ENCODE measurements around the gene RNF151.

The RNF151 gene

GRCh38 chr16:1958715-1959268 lies 7.9 kb upstream of the RNF151 start:
- DNase-seq: no peak
- peak overlapping the region; percentile 89 for H2AFZ ChIP-seq (ENCODE audit: insufficient read depth, low read length, poor library complexity)
- no peak overlapping the region for H3K23ac ChIP-seq (ENCODE audit: low read length)
- no peak overlapping the region for H3K4me3 ChIP-seq (ENCODE audit: low read depth, low read length)
- WGBS (ENCODE audit: extremely low coverage, insufficient coverage, insufficient read length): no CpG with 5 or more reads among the region's 14 CpGs
- no peaks in the 10 kb centered on the region for H3K27me3 ChIP-seq (ENCODE audit: insufficient read depth, low read length)
- no peaks in the 10 kb centered on the region for H3K9me3 ChIP-seq (ENCODE audit: insufficient read depth, low read depth, low read length)
- H2AK5ac ChIP-seq (ENCODE audit: low read length): peak overlapping the region; percentile 11
- peak overlapping the region; percentile 71 for H4K12ac ChIP-seq (ENCODE audit: low read depth, low read length)
- H2BK12ac ChIP-seq (ENCODE audit: low read length): peak overlapping the region; percentile 20
- H4K8ac ChIP-seq (ENCODE audit: low read depth, low read length): peak overlapping the region; percentile 78
- no peak overlapping the region for H3K18ac ChIP-seq (ENCODE audit: low read length)
- H3K14ac ChIP-seq (ENCODE audit: low read length): no peak overlapping the region
- peak overlapping the region; percentile 75 for H3K9ac ChIP-seq (ENCODE audit: low read length)
- peak overlapping the region; percentile 95 for H3K4me2 ChIP-seq (ENCODE audit: low read length)
- peaks cover 21 to 27% of the 10 kb centered on the region in 2 experiments for H3K36me3 ChIP-seq (ENCODE audit: control insufficient read depth in 1 of 2, insufficient read depth in 2 of 2, low read length in 2 of 2)
- no peak overlapping the region for H3K27ac ChIP-seq (ENCODE audit: low read depth, low read length)
- peaks cover 8% of the 10 kb centered on the region for H3K79me1 ChIP-seq (ENCODE audit: low read length)
- H3K4ac ChIP-seq (ENCODE audit: low read depth, low read length): peak overlapping the region; percentile 53
- H4K91ac ChIP-seq (ENCODE audit: low read depth, low read length): peak overlapping the region; percentile 40
- H3K4me1 ChIP-seq (ENCODE audit: control insufficient read depth in 1 of 2, insufficient read depth in 2 of 2, low read length in 2 of 2): peaks cover 0 to 10% of the 10 kb centered on the region in 2 experiments
- no peak overlapping the region for H2BK5ac ChIP-seq (ENCODE audit: low read depth, low read length, poor library complexity)
- peak overlapping the region; percentile 17 for H2BK120ac ChIP-seq (ENCODE audit: insufficient read depth, low read length, poor library complexity)
- peaks cover 11% of the 10 kb centered on the region for H3K79me2 ChIP-seq (ENCODE audit: control insufficient read depth, insufficient read depth, low read length, poor library complexity)

GRCh38 chr16:1959269-1960039 lies 7.2 kb upstream of the RNF151 start, which contains the start of gene NDUFB10:
Gene NDUFB10, plus strand, starts transcription at chr16:1959538. Its CDS starts 87 bp downstream, at chr16:1959625.
- Histone ChIP-seq H4K91ac (ENCODE audit: low read depth, low read length) (peak within 1 kb of the TSS; percentile 81), H2AK5ac (ENCODE audit: low read length) (peak within 1 kb of the TSS; percentile 49), H3K4ac (ENCODE audit: low read depth, low read length) (peak within 1 kb of the TSS; percentile 59), H3K4me3 (ENCODE audit: low read depth, low read length) (peak within 1 kb of the TSS; percentile 99), H3K9ac (ENCODE audit: low read length) (peak within 1 kb of the TSS; percentile 99), H4K8ac (ENCODE audit: low read depth, low read length) (peak within 1 kb of the TSS; percentile 100), H3K27me3 (ENCODE audit: insufficient read depth, low read length) (no peaks in the 10 kb centered on the region), H2BK5ac (ENCODE audit: low read depth, low read length, poor library complexity) (peak within 1 kb of the TSS; percentile 8), H3K36me3 (ENCODE audit: control insufficient read depth in 1 of 2, insufficient read depth in 2 of 2, low read length in 2 of 2) (peaks cover 23 to 28% of the 10 kb centered on the region in 2 experiments), H3K18ac (ENCODE audit: low read length) (peak within 1 kb of the TSS; percentile 93), H3K27ac (ENCODE audit: low read depth, low read length) (no peak within 1 kb of the TSS), H3K79me1 (ENCODE audit: low read length) (peaks cover 10% of the 10 kb centered on the region), H3K4me1 (ENCODE audit: control insufficient read depth in 1 of 2, insufficient read depth in 2 of 2, low read length in 2 of 2) (peaks cover 0 to 10% of the 10 kb centered on the region in 2 experiments), H3K14ac (ENCODE audit: low read length) (peak within 1 kb of the TSS; percentile 78), H3K9me3 (ENCODE audit: insufficient read depth, low read depth, low read length) (no peaks in the 10 kb centered on the region), H3K4me2 (ENCODE audit: low read length) (peak within 1 kb of the TSS; percentile 95), H4K12ac (ENCODE audit: low read depth, low read length) (peak within 1 kb of the TSS; percentile 82), H3K79me2 (ENCODE audit: control insufficient read depth, insufficient read depth, low read length, poor library complexity) (peaks cover 18% of the 10 kb centered on the region), H2BK120ac (ENCODE audit: insufficient read depth, low read length, poor library complexity) (peak within 1 kb of the TSS; percentile 17), H2AFZ (ENCODE audit: insufficient read depth, low read length, poor library complexity) (peak within 1 kb of the TSS; percentile 99), H2BK12ac (ENCODE audit: low read length) (peak within 1 kb of the TSS; percentile 20), H3K23ac (ENCODE audit: low read length) (no peak within 1 kb of the TSS)
- no CpG with 5 or more reads among the region's 79 CpGs for WGBS (ENCODE audit: extremely low coverage, insufficient coverage, insufficient read length)
- DNase-seq: peak; percentile 89 to 97

- H3K27me3 ChIP-seq (ENCODE audit: insufficient read depth, low read length): no peaks in the 10 kb centered on the region
- H2AK5ac ChIP-seq (ENCODE audit: low read length): no peak overlapping the region
- no CpG with 5 or more reads among the region's 20 CpGs for WGBS (ENCODE audit: extremely low coverage, insufficient coverage, insufficient read length)
- H3K4ac ChIP-seq (ENCODE audit: low read depth, low read length): no peak overlapping the region
- H3K9me3 ChIP-seq (ENCODE audit: insufficient read depth, low read depth, low read length): no peaks in the 10 kb centered on the region
- peaks cover 16% of the 10 kb centered on the region for H3K79me1 ChIP-seq (ENCODE audit: low read length)
- DNase-seq: peak; percentile 40 to 56
- no peak overlapping the region for H2AFZ ChIP-seq (ENCODE audit: insufficient read depth, low read length, poor library complexity)
- no peak overlapping the region for H2BK120ac ChIP-seq (ENCODE audit: insufficient read depth, low read length, poor library complexity)
- H3K79me2 ChIP-seq (ENCODE audit: control insufficient read depth, insufficient read depth, low read length, poor library complexity): peaks cover 25% of the 10 kb centered on the region
- peaks cover 5 to 15% of the 10 kb centered on the region in 2 experiments for H3K4me1 ChIP-seq (ENCODE audit: control insufficient read depth in 1 of 2, insufficient read depth in 2 of 2, low read length in 2 of 2)
- no peak overlapping the region for H4K12ac ChIP-seq (ENCODE audit: low read depth, low read length)
- no peak overlapping the region for H3K9ac ChIP-seq (ENCODE audit: low read length)
- H3K14ac ChIP-seq (ENCODE audit: low read length): no peak overlapping the region
- no peak overlapping the region for H2BK12ac ChIP-seq (ENCODE audit: low read length)
- H3K23ac ChIP-seq (ENCODE audit: low read length): no peak overlapping the region
- H2BK5ac ChIP-seq (ENCODE audit: low read depth, low read length, poor library complexity): no peak overlapping the region
- H4K8ac ChIP-seq (ENCODE audit: low read depth, low read length): no peak overlapping the region
- H3K27ac ChIP-seq (ENCODE audit: low read depth, low read length): no peak overlapping the region
- no peak overlapping the region for H4K91ac ChIP-seq (ENCODE audit: low read depth, low read length)
- no peak overlapping the region for H3K4me3 ChIP-seq (ENCODE audit: low read depth, low read length)
- peaks cover 23 to 28% of the 10 kb centered on the region in 2 experiments for H3K36me3 ChIP-seq (ENCODE audit: control insufficient read depth in 1 of 2, insufficient read depth in 2 of 2, low read length in 2 of 2)
- H3K4me2 ChIP-seq (ENCODE audit: low read length): peak overlapping the region; percentile 95
- H3K18ac ChIP-seq (ENCODE audit: low read length): no peak overlapping the region
These were observed 5.7 kb upstream of the RNF151 start for GRCh38 chr16:1960665-1961630.

GRCh38 chr16:1961651-1962067 lies 5.0 kb upstream of the RNF151 start:
- H3K4me2 ChIP-seq (ENCODE audit: low read length): no peak overlapping the region
- no peak overlapping the region for H2BK12ac ChIP-seq (ENCODE audit: low read length)
- no peak overlapping the region for H2AFZ ChIP-seq (ENCODE audit: insufficient read depth, low read length, poor library complexity)
- H3K18ac ChIP-seq (ENCODE audit: low read length): no peak overlapping the region
- H2BK5ac ChIP-seq (ENCODE audit: low read depth, low read length, poor library complexity): no peak overlapping the region
- no peak overlapping the region for H3K4me3 ChIP-seq (ENCODE audit: low read depth, low read length)
- no peak overlapping the region for H4K91ac ChIP-seq (ENCODE audit: low read depth, low read length)
- no peak overlapping the region for H3K23ac ChIP-seq (ENCODE audit: low read length)
- peaks cover 16% of the 10 kb centered on the region for H3K79me1 ChIP-seq (ENCODE audit: low read length)
- H3K9me3 ChIP-seq (ENCODE audit: insufficient read depth, low read depth, low read length): no peaks in the 10 kb centered on the region
- no peak overlapping the region for H3K4ac ChIP-seq (ENCODE audit: low read depth, low read length)
- H3K79me2 ChIP-seq (ENCODE audit: control insufficient read depth, insufficient read depth, low read length, poor library complexity): peaks cover 25% of the 10 kb centered on the region
- H3K36me3 ChIP-seq (ENCODE audit: control insufficient read depth in 1 of 2, insufficient read depth in 2 of 2, low read length in 2 of 2): peaks cover 23 to 28% of the 10 kb centered on the region in 2 experiments
- H3K9ac ChIP-seq (ENCODE audit: low read length): no peak overlapping the region
- H4K12ac ChIP-seq (ENCODE audit: low read depth, low read length): no peak overlapping the region
- H4K8ac ChIP-seq (ENCODE audit: low read depth, low read length): no peak overlapping the region
- no peak for DNase-seq
- H3K4me1 ChIP-seq (ENCODE audit: control insufficient read depth in 1 of 2, insufficient read depth in 2 of 2, low read length in 2 of 2): peaks cover 6 to 15% of the 10 kb centered on the region in 2 experiments
- no CpG with 5 or more reads among the region's 6 CpGs for WGBS (ENCODE audit: extremely low coverage, insufficient coverage, insufficient read length)
- H3K27ac ChIP-seq (ENCODE audit: low read depth, low read length): no peak overlapping the region
- no peak overlapping the region for H3K14ac ChIP-seq (ENCODE audit: low read length)
- H2AK5ac ChIP-seq (ENCODE audit: low read length): no peak overlapping the region
- no peak overlapping the region for H2BK120ac ChIP-seq (ENCODE audit: insufficient read depth, low read length, poor library complexity)
- H3K27me3 ChIP-seq (ENCODE audit: insufficient read depth, low read length): no peaks in the 10 kb centered on the region
